Measurements from ENCODE around the gene RNF130.
"Not testable (repeated sequence)": the region's sequence is repeated elsewhere in the genome, so short reads cannot be mapped to it uniquely, and the experiment has no call there.

Gene RNF130

GRCh38 chr5:180053061-180053602 lies 18.4 kb downstream of the RNF130 start:
- no peak for DNase-seq

DNA sequence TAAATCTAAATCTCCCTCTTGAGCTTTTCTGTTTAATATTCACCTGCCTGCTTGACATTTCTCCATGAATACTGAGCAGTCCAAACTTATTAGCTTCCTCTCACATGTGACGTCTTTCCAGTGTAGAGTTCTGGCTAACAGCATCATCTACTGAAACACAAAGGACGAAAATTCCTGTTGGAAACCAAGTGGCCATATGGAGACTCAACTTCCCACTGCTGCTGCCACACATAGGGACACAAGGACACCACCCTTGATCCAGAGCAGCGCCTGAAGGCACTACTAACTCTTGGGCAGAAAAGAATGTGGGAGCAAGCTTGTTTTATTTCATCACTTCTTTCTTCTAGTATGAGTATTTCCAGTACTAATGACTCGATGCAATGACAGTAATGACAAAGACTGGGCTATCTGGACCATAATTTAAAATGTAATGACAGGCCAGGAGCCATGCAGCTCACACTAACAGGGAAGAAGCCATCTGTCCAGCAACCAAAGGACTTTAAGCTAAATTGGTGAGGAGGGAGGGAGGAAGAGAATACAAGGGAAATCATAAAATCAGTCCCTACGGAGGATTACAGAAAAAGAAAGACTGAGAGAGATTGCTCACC lies 19.2 kb downstream of the RNF130 start:
- no peak for DNase-seq

- no peak for DNase-seq
Measured at GRCh38 chr5:180050121-180050940, 21.2 kb downstream of the RNF130 start.

- no peak for DNase-seq
Measured at GRCh38 chr5:180049185-180049548, 22.4 kb downstream of the RNF130 start.

DNA sequence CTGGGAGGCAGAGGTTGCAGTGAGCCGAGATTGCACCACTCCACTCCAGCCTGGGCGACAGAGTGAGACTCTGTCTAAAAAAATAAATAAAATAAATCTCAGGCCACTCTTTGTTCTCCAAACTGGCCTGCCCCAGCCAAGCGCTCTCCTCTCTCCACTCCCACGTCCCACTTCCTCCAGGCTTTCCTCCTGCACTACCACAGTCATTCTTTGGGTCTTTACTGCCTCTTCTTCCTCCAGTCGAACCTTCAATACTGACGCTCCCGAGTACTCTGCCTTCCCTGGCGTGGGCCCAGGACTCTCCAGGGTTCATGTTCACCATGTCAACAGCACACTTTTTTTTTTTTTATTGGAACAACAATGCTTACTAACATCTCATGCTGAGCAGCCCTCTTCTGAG lies 23.9 kb downstream of the RNF130 start:
- DNase-seq, result no peak

- DNase-seq, result no peak
Measured at GRCh38 chr5:180046656-180047055, 24.9 kb downstream of the RNF130 start.

- no peak for DNase-seq
Measured at GRCh38 chr5:180045889-180046499, 25.6 kb downstream of the RNF130 start.

- no peak for DNase-seq
Measured at GRCh38 chr5:180043377-180043776, 28.2 kb downstream of the RNF130 start.

GRCh38 chr5:180041301-180042274 lies 30.0 kb downstream of the RNF130 start:
- no peak for DNase-seq

GRCh38 chr5:180040287-180041214 lies 31.0 kb downstream of the RNF130 start:
- DNase-seq, result no peak

GRCh38 chr5:180035206-180035931 lies 36.2 kb downstream of the RNF130 start:
- no peak for DNase-seq

DNA sequence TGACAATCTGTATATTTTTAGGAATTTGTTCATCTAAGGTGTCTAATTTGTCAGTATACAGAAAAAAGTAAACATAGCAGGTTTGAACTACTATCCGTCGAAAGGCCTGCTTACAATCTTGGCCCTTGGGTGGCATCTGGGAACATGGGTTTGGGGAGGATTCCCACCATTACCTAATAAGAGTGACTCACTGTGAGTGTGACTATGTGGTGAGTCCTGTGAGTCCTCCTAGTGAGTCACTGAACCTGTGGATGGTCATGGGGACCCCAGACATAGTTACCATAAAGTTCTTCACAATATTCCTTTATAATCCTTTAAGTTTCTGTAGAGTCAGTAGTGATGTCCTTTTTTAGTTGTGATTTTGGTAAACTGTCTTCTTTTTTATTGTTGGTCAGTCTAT lies 37.0 kb downstream of the RNF130 start:
- no peak for DNase-seq

- DNase-seq, result no peak
Measured at GRCh38 chr5:180027459-180028089, 44.0 kb downstream of the RNF130 start.

- no peak for DNase-seq
Measured at GRCh38 chr5:180026734-180027458, 44.7 kb downstream of the RNF130 start.

GRCh38 chr5:180026320-180026719 lies 45.2 kb downstream of the RNF130 start:
- no peak for DNase-seq

DNA sequence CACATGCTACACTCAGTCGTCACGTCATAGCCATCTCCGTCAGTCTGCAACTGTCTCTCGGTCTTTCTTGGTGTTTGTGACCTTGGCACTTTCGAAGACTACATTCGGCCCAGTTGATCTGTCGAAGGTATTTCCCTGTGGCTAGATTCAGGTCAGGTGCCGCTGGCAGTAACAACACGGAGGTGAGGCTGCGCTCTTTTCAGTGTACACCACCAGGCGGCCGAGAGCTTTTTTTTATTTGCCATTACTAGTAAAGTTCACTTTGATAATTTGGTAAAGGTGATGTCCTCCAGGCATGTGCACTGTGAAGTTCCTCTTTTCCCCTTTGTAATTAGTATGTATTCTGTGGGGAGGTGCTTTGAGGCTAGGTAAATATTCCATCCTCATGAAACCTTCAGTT lies 49.7 kb downstream of the RNF130 start:
- no peak for DNase-seq

DNA sequence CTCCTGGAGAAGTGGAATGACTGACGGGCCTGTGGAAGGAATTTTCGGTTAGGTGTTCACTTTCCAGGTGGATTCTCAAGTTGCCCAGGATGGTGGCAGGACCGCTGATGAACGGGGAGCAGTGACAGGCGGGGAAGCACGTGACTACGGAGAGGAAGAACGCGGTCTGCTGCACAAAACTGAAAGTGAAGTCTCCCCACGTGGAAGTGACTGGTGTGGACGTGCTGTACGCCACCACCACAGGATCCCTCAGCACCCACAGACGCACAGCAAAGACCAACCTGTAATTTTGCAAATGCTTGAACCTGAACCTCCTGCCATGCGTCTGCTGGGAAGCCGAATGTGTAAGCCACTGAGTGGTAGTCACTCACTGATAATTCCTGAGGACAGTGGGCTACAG lies 51.4 kb downstream of the RNF130 start:
- DNase-seq, result no peak

GRCh38 chr5:180018347-180019060 lies 53.1 kb downstream of the RNF130 start:
- no peak for DNase-seq

DNA sequence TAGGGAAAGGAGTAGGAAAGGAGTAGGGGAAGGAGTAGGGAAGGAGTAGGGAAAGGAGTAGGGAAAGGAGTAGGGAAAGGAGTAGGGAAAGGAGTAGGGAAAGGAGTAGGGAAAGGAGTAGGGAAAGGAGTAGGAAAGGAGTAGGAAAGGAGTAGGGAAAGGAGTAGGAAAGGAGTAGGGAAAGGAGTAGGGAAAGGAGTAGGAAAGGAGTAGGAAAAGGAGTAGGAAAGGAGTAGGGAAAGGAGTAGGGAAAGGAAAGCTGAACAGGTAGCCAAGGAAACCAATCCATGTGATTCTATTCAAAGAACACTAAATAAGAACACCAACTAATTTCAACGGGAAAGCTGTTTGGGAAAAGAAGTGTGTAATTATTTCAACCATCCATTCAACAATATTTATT lies 56.0 kb downstream of the RNF130 start:
- not testable (repeated sequence) for DNase-seq
